ENCODE results near the gene MT1G.
A peak's percentile ranks its signal among the peaks of the same experiment; 100 is the strongest.
"Not testable (repeated sequence)": the region's sequence is repeated elsewhere in the genome, so short reads cannot be mapped to it uniquely, and the experiment has no call there.

The MT1G gene

GRCh38 chr16:56675685-56676210 lies 7.9 kb upstream of the MT1G start:
- no peak overlapping the region for H2AFZ ChIP-seq (ENCODE audit: low read length)
- no peaks in the 10 kb centered on the region for H3K4me1 ChIP-seq (ENCODE audit: insufficient read depth, low read length, poor library complexity, severe bottlenecking)
- H3K9ac ChIP-seq (ENCODE audit: low read depth, low read length, poor library complexity, severe bottlenecking), result no peak overlapping the region
- no peaks in the 10 kb centered on the region for H3K9me2 ChIP-seq (replicated peaks; ENCODE audit: low read depth, low read length)
- H3K4me2 ChIP-seq (ENCODE audit: low read depth, low read length, poor library complexity, severe bottlenecking), result no peak overlapping the region
- TF ChIP-seq CTCF (conservative IDR thresholded peaks at IDR 0.05; ENCODE audit: low read length) (no peak), EZH2phosphoT487 (IDR thresholded peaks at IDR 0.05; ENCODE audit: borderline replicate concordance) (no peak)
- H3K9me3 ChIP-seq (ENCODE audit: insufficient read depth, low read depth, low read length), result no peaks in the 10 kb centered on the region
- no peaks in the 10 kb centered on the region for H3K27me3 ChIP-seq (ENCODE audit: insufficient read depth, low read length, poor library complexity, severe bottlenecking)
- no peaks in the 10 kb centered on the region for H3F3A ChIP-seq (ENCODE audit: low read depth)
- H3K36me3 ChIP-seq (ENCODE audit: insufficient read depth, low read length), result no peaks in the 10 kb centered on the region
- no peak overlapping the region for H3K4me3 ChIP-seq (ENCODE audit: low read length, poor library complexity, severe bottlenecking)
- no peaks in the 10 kb centered on the region for H4K20me1 ChIP-seq (ENCODE audit: insufficient read depth, low read length, poor library complexity, severe bottlenecking)
- no peaks in the 10 kb centered on the region for H3K79me2 ChIP-seq (ENCODE audit: insufficient read depth, low read length)

- not testable (repeated sequence) for H2AFZ ChIP-seq (ENCODE audit: low read length); H3K9ac ChIP-seq (ENCODE audit: low read depth, low read length, poor library complexity, severe bottlenecking); H3K4me2 ChIP-seq (ENCODE audit: low read depth, low read length, poor library complexity, severe bottlenecking); H3K9me2 ChIP-seq (replicated peaks; ENCODE audit: low read depth, low read length); H4K20me1 ChIP-seq (ENCODE audit: insufficient read depth, low read length, poor library complexity, severe bottlenecking); H3K9me3 ChIP-seq (ENCODE audit: insufficient read depth, low read depth, low read length); H3K4me1 ChIP-seq (ENCODE audit: insufficient read depth, low read length, poor library complexity, severe bottlenecking); H3F3A ChIP-seq (ENCODE audit: low read depth); H3K36me3 ChIP-seq (ENCODE audit: insufficient read depth, low read length); H3K4me3 ChIP-seq (ENCODE audit: low read length, poor library complexity, severe bottlenecking); H3K79me2 ChIP-seq (ENCODE audit: insufficient read depth, low read length); H3K27me3 ChIP-seq (ENCODE audit: insufficient read depth, low read length, poor library complexity, severe bottlenecking)
Observed at GRCh38 chr16:56674570-56674969, 6.7 kb upstream of the MT1G start.

- Histone ChIP-seq H3K27me3 (ENCODE audit: insufficient read depth, low read length, poor library complexity, severe bottlenecking) (no peaks in the 10 kb centered on the region), H3K9me3 (ENCODE audit: insufficient read depth, low read depth, low read length) (no peaks in the 10 kb centered on the region), H3K4me1 (ENCODE audit: insufficient read depth, low read length, poor library complexity, severe bottlenecking) (no peaks in the 10 kb centered on the region), H3F3A (ENCODE audit: low read depth) (no peaks in the 10 kb centered on the region), H3K4me3 (ENCODE audit: low read length, poor library complexity, severe bottlenecking) (no peak overlapping the region), H3K36me3 (ENCODE audit: insufficient read depth, low read length) (no peaks in the 10 kb centered on the region), H3K4me2 (ENCODE audit: low read depth, low read length, poor library complexity, severe bottlenecking) (no peak overlapping the region), H2AFZ (ENCODE audit: low read length) (no peak overlapping the region), H3K79me2 (ENCODE audit: insufficient read depth, low read length) (no peaks in the 10 kb centered on the region), H4K20me1 (ENCODE audit: insufficient read depth, low read length, poor library complexity, severe bottlenecking) (no peaks in the 10 kb centered on the region), H3K9me2 (replicated peaks; ENCODE audit: low read depth, low read length) (no peaks in the 10 kb centered on the region), H3K9ac (ENCODE audit: low read depth, low read length, poor library complexity, severe bottlenecking) (no peak overlapping the region)
- peak; percentile 45 for TF ChIP-seq CTCF (conservative IDR thresholded peaks at IDR 0.05; ENCODE audit: low read length)
- TF ChIP-seq EZH2phosphoT487 (IDR thresholded peaks at IDR 0.05; ENCODE audit: borderline replicate concordance), result no peak
Observed at GRCh38 chr16:56673921-56674320, 6.1 kb upstream of the MT1G start.

- H3K9me2 ChIP-seq (replicated peaks; ENCODE audit: low read depth, low read length), result no peaks in the 10 kb centered on the region
- H3K36me3 ChIP-seq (ENCODE audit: insufficient read depth, low read length), result no peaks in the 10 kb centered on the region
- no peaks in the 10 kb centered on the region for H3K9me3 ChIP-seq (ENCODE audit: insufficient read depth, low read depth, low read length)
- H3K4me1 ChIP-seq (ENCODE audit: insufficient read depth, low read length, poor library complexity, severe bottlenecking), result no peaks in the 10 kb centered on the region
- no peak overlapping the region for H3K4me3 ChIP-seq (ENCODE audit: low read length, poor library complexity, severe bottlenecking)
- H3K4me2 ChIP-seq (ENCODE audit: low read depth, low read length, poor library complexity, severe bottlenecking), result no peak overlapping the region
- H3K79me2 ChIP-seq (ENCODE audit: insufficient read depth, low read length), result no peaks in the 10 kb centered on the region
- TF ChIP-seq EZH2phosphoT487 (IDR thresholded peaks at IDR 0.05; ENCODE audit: borderline replicate concordance) (no peak), CTCF (conservative IDR thresholded peaks at IDR 0.05; ENCODE audit: low read length) (no peak)
- H4K20me1 ChIP-seq (ENCODE audit: insufficient read depth, low read length, poor library complexity, severe bottlenecking), result no peaks in the 10 kb centered on the region
- no peaks in the 10 kb centered on the region for H3F3A ChIP-seq (ENCODE audit: low read depth)
- no peak overlapping the region for H2AFZ ChIP-seq (ENCODE audit: low read length)
- H3K27me3 ChIP-seq (ENCODE audit: insufficient read depth, low read length, poor library complexity, severe bottlenecking), result no peaks in the 10 kb centered on the region
- no peak overlapping the region for H3K9ac ChIP-seq (ENCODE audit: low read depth, low read length, poor library complexity, severe bottlenecking)
Observed at GRCh38 chr16:56672761-56673536, 5.1 kb upstream of the MT1G start.

GRCh38 chr16:56672171-56672570 lies 4.3 kb upstream of the MT1G start:
- not testable (repeated sequence) for H2AFZ ChIP-seq (ENCODE audit: low read length); H3K36me3 ChIP-seq (ENCODE audit: insufficient read depth, low read length); H3K9me2 ChIP-seq (replicated peaks; ENCODE audit: low read depth, low read length); H3K27me3 ChIP-seq (ENCODE audit: insufficient read depth, low read length, poor library complexity, severe bottlenecking); H4K20me1 ChIP-seq (ENCODE audit: insufficient read depth, low read length, poor library complexity, severe bottlenecking); H3K9me3 ChIP-seq (ENCODE audit: insufficient read depth, low read depth, low read length); H3F3A ChIP-seq (ENCODE audit: low read depth); H3K9ac ChIP-seq (ENCODE audit: low read depth, low read length, poor library complexity, severe bottlenecking); H3K79me2 ChIP-seq (ENCODE audit: insufficient read depth, low read length); H3K4me1 ChIP-seq (ENCODE audit: insufficient read depth, low read length, poor library complexity, severe bottlenecking); H3K4me3 ChIP-seq (ENCODE audit: low read length, poor library complexity, severe bottlenecking); H3K4me2 ChIP-seq (ENCODE audit: low read depth, low read length, poor library complexity, severe bottlenecking)

Data from Loucy (cell line).